Right lobe of liver (tissue), 6 donors: Measurements from ENCODE around the gene CAPRIN1. TPM values are rescaled to one million over a fixed set of nuclear protein-coding genes. Genes with fewer than 3 reads are reported as not detected.

Experiments used
- ATAC-seq, 4 donors: fragments of 200-7000 bp; cut with Tn5 transposase; one replicate each; pipeline ENCODE4 v1.9.1; 2020; ENCODE audit warnings: mild to moderate bottlenecking in 4 of 4, moderate library complexity in 4 of 4
- DNase-seq, 3 donors: peaks; one replicate each; pipeline ENCODE4 v3.0.0-alpha.2; 2020
- H3K27ac ChIP-seq, 3 donors: fragments of 200-600 bp; one replicate each; pipeline ENCODE4 v1.8.0; 2022
- H3K27me3 ChIP-seq, 2 donors: fragments of 200-600 bp; one replicate each; pipeline ENCODE4 v1.8.0; 2022
- H3K36me3 ChIP-seq, 4 donors: fragments of 200-600 bp; sonication (generic) in 1 of 4; one replicate each; pipeline versions ENCODE4 v1.5.1 to v1.8.0; 2017 to 2022; ENCODE audit warnings: control low read depth in 1 of 4
- H3K4me1 ChIP-seq, 4 donors: fragments of 200-600 bp; sonication (generic) in 1 of 4; one replicate each; pipeline versions ENCODE4 v1.5.1 to v1.8.0; 2017 to 2022; ENCODE audit warnings: control low read depth in 1 of 4
- H3K4me3 ChIP-seq, 3 donors: fragments of 200-600 bp; one replicate each; pipeline ENCODE4 v1.8.0; 2022
- H3K9me3 ChIP-seq, 4 donors: fragments of 200-600 bp; sonication (generic) in 1 of 4; one replicate each; pipeline versions ENCODE4 v1.5.1 to v1.8.0; 2017 to 2022; ENCODE audit warnings: control low read depth in 1 of 4
- POLR2A ChIP-seq: fragments of 450-650 bp; IDR thresholded peaks from one replicate; pipeline ENCODE4 v1.6.1; 2017; ENCODE audit warnings: antibody characterized with exemption, mild to moderate bottlenecking
- WGBS: methylation state at CpG from one replicate; pipeline ENCODE4 v1.1.6; 2018; ENCODE audit warnings: low coverage, low lambda C conversion rate; ENCODE audit not compliant: insufficient coverage; ENCODE audit errors: missing lambda C conversion rate; 5-methylcytosine and 5-hydroxymethylcytosine counted together
- intact Hi-C, 2 donors: fragments of 100-400 bp; cut with DNase I; formaldehyde crosslinking; loops; one replicate each; pipeline versions ENCODE4 v1.11.2 to v1.14.1; 2022
- total RNA-seq, 6 experiments: library from RNA; depleted of rRNA in 2 of 6; stranded (reverse); fragments of >200 nt in 2 of 6; fragmentation: NEBNext Ultra II Directional in 3 of 6; extraction: Animal tissue kit (Norgen Biotek cat#: 25700) in 3 of 6; gene quantifications; one replicate each; pipeline versions ENCODE4 v1.1.0 to v1.2.4, GENCODE V29; 2016 to 2023
- TF ChIP-seq, protein P1 (sequence below), 4 donors: fragments of 200-600 bp in 3 of 4; fragments of 450-650 bp in 1 of 4; IDR thresholded peaks; one replicate each; pipeline versions ENCODE4 v1.5.1 to v1.8.0; 2016 to 2022; ENCODE audit warnings: antibody characterized with exemption in 4 of 4, mild to moderate bottlenecking in 2 of 4
- donor health status: DM: no; HTN: yes; CAD: no.
- donor health status: DM: no; HTN: no; CAD: no.
- donor health status: DM: no; HTN: no; CAD: no.
- donor health status: DM: no; HTN: yes; CAD: no.
- donor health status: DM: no; HTN: yes; CAD: no.

Gene CAPRIN1
- total RNA-seq, 6 experiments from 2014 or later = 60.0 to 87.6 (median 71.2) TPM

DNA sequence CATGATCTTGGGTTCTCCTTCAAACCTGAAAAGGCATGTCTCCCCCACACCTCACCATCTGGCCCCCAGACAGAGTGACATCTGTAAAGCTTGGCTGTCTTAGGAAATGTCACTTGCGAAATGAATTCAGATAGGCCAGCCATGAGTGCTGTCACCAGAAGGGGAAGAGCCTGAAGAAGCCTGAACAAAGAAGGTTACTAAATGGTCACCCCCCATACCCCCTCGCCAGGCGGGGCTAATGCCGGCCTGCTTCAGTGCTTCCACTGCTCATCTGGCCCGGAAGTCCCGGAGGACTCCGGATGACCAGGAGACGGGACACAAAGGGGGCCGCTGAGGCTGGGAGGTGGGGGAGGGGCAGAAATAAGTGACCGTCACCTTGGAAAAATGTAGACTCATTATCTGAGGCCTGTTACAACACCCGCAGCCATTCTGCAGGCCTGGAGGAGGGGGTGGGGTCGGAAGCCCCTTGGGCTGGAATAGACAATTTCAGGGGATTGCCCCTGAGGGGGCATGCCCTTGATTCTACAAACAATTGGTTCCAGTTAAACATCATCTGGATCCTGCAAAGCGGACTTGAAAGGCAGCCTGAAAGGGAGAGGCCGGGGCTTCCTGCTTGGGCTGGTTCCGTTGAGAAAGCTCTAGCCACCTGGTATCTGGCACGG, 97.1 kb downstream of the CAPRIN1 start:
- TF ChIP-seq, protein P1, sequence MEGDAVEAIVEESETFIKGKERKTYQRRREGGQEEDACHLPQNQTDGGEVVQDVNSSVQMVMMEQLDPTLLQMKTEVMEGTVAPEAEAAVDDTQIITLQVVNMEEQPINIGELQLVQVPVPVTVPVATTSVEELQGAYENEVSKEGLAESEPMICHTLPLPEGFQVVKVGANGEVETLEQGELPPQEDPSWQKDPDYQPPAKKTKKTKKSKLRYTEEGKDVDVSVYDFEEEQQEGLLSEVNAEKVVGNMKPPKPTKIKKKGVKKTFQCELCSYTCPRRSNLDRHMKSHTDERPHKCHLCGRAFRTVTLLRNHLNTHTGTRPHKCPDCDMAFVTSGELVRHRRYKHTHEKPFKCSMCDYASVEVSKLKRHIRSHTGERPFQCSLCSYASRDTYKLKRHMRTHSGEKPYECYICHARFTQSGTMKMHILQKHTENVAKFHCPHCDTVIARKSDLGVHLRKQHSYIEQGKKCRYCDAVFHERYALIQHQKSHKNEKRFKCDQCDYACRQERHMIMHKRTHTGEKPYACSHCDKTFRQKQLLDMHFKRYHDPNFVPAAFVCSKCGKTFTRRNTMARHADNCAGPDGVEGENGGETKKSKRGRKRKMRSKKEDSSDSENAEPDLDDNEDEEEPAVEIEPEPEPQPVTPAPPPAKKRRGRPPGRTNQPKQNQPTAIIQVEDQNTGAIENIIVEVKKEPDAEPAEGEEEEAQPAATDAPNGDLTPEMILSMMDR (IDR thresholded peaks at IDR 0.05) = no peak
- no peak for TF ChIP-seq POLR2A
- Histone ChIP-seq H3K36me3 (peaks cover 0 to 62% (median 16%) of the 10 kb centered on the region in 4 donors), H3K4me3 (no peak overlapping the region), H3K27me3 (no peaks in the 10 kb centered on the region), H3K27ac (no peak overlapping the region), H3K9me3 (no peaks in the 10 kb centered on the region), H3K4me1 (no peaks in the 10 kb centered on the region)
- whole genome bisulfite sequencing = 82% methylated on average over 11 of the region's 16 CpGs
- ATAC-seq (no peak), DNase-seq (no peak)
- intact Hi-C loops = no loop called here

DNA sequence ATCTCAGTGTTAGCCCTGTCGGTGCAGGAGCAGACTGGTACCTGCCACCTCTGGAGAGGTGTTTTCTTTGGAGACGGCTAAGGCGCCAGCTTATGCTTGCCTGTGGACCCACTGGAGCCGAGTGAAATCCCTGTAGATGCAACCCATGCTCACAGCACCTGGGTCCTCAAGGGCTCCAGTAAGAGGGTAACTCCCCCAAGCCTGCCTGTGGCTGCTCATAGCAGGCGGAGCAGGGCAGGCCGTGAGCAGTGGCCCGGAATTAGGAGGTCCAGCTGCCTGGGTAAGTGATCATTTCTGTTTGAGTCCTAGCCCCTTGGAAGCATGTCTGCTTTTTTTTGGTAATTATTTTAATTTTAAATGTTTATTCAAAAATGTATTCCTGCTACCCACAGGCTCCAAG, 97.7 kb downstream of the CAPRIN1 start:
- WGBS = no CpG with 5 or more reads among the region's 7 CpGs
- ATAC-seq = no peak
- Histone ChIP-seq H3K4me1 (no peaks in the 10 kb centered on the region), H3K4me3 (no peak overlapping the region), H3K36me3 (peaks cover 0 to 55% (median 14%) of the 10 kb centered on the region in 4 donors), H3K9me3 (no peaks in the 10 kb centered on the region), H3K27ac (no peak overlapping the region), H3K27me3 (no peaks in the 10 kb centered on the region)
- TF ChIP-seq, protein P1 (IDR thresholded peaks at IDR 0.05) = no peak
- no peak for TF ChIP-seq POLR2A
- no peak for DNase-seq
- intact Hi-C loops = no loop called here

DNA sequence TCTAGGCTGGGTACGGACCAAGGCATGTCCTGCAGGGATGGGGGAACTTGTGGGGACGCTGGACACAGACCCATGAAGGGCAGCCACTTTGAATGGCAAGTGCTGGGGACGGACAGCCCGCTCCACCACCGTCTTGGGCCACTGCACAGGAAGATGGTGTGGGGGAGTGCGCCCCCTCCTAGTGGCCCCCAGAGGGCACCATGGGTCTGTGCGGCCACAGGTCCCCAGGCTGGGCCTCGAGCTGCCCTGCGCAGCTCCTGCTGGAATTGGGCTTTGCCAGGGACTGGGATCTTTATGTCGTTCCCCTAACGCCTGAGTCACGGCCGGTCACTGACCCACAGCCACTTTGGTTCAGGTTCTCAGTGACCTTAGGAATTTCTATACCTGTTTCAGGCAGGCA, 98.3 kb downstream of the CAPRIN1 start:
- intact Hi-C loops = no loop called here
- no peak overlapping the region for H3K27ac ChIP-seq
- ATAC-seq (peak in 3 of 4 donors; percentile 33 to 52 (median 37)), DNase-seq (no peak)
- TF ChIP-seq POLR2A = no peak
- TF ChIP-seq, protein P1 (IDR thresholded peaks at IDR 0.05) = peak in 2 of 4 donors; percentile 11 to 27
- no peaks in the 10 kb centered on the region for H3K9me3 ChIP-seq
- peaks cover 0 to 50% (median 12%) of the 10 kb centered on the region in 4 donors for H3K36me3 ChIP-seq
- WGBS = 74% methylated on average over 3 of the region's 13 CpGs
- H3K4me1 ChIP-seq = no peaks in the 10 kb centered on the region
- no peaks in the 10 kb centered on the region for H3K27me3 ChIP-seq
- H3K4me3 ChIP-seq = no peak overlapping the region

DNA sequence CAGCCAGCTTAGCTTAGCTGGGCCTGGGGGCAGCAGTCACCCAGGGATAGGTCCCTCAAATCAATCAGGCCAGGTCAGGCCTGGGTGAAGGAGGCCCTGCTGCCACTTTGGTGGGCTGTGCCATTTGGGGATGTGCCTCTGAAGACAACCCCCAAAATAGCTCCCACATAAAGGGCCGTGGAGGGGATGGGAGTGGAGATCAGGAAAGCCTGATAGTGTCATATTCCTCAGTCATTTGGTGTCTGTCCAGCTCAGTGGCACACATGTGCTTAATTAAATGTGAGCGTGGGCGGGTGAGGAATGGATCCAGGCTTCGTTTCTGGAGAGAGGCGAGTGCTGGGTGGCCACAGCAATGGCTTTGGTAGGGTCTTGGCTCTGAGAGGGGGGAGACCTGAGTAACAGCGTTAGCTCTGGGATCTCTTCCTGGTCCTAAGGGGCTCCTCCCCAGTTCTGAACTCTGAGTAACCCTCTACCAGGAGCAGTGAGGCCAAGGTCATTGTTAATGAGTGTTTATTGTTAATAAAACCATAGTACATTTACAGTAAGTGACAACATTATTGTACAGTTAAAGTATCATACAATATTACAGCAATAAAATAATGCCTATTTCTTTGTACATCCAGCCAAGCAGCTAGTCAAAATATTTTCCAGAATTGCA, 99.1 kb downstream of the CAPRIN1 start:
- H3K4me1 ChIP-seq = no peaks in the 10 kb centered on the region
- no peak overlapping the region for H3K27ac ChIP-seq
- H3K9me3 ChIP-seq = no peaks in the 10 kb centered on the region
- ATAC-seq (no peak), DNase-seq (no peak)
- no peak for TF ChIP-seq POLR2A
- TF ChIP-seq, protein P1 (IDR thresholded peaks at IDR 0.05) = no peak
- H3K36me3 ChIP-seq = peaks cover 0 to 42% (median 9%) of the 10 kb centered on the region in 4 donors
- 67% methylated on average over 3 of the region's 6 CpGs for WGBS
- no peak overlapping the region for H3K4me3 ChIP-seq
- intact Hi-C loops = no loop called here
- H3K27me3 ChIP-seq = no peaks in the 10 kb centered on the region

Other genes with a start within 250 kb of the CAPRIN1 start
- gene LMO2, start 159.7 kb upstream of the CAPRIN1 start, total RNA-seq = 1 to 10 TPM; 3.6 to 7.6 (median 4.9) TPM
- 10 to 100 TPM; 11.9 to 22.9 (median 19.1) TPM for gene NAT10, start 53.9 kb downstream of the CAPRIN1 start, total RNA-seq